ENCODE results near the gene UPK1A.

UPK1A gene

DNA sequence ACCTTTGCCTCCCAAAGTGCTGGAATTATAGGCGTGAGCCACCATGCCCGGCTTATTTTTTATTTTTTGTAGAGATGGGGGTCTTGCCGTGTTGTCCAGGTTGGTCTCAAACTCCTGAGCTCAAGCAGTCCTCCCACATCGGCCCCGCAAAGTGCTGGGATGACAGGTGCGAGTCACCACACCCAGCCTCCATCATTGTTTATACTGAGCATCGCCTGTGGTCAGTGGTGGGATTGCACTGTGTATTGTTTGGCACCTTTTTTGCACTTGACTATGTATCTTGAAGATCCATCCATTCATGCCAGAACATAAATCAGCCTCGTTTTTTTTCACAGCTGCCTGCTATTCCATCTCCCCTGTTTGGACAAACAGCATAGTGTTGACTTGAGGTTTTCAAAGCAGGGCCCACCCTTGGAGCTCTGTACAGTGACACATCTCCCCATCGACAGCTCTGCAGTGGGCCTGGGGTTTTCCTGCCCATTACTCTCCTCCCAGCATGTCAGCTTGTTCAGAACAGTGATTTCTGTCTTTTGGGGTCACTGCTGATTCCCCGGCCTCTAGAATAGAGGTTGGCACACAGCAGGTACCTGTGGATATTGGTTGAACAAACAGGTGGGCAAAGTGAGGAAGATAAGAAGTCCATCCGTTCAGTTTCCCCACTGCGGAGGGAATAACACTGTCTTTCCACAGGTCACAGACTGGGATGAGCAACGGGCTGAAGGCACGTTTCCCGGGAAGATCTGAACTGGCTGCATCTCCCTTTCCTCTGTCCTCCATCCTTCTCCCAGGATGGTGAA is 8.2 kb upstream of the UPK1A start:
- DNase-seq (ENCODE audit: low spot score): no peak
- TF ChIP-seq, protein P1, sequence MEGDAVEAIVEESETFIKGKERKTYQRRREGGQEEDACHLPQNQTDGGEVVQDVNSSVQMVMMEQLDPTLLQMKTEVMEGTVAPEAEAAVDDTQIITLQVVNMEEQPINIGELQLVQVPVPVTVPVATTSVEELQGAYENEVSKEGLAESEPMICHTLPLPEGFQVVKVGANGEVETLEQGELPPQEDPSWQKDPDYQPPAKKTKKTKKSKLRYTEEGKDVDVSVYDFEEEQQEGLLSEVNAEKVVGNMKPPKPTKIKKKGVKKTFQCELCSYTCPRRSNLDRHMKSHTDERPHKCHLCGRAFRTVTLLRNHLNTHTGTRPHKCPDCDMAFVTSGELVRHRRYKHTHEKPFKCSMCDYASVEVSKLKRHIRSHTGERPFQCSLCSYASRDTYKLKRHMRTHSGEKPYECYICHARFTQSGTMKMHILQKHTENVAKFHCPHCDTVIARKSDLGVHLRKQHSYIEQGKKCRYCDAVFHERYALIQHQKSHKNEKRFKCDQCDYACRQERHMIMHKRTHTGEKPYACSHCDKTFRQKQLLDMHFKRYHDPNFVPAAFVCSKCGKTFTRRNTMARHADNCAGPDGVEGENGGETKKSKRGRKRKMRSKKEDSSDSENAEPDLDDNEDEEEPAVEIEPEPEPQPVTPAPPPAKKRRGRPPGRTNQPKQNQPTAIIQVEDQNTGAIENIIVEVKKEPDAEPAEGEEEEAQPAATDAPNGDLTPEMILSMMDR (IDR thresholded peaks at IDR 0.05; ENCODE audit: extremely low read depth, missing control alignments): no peak

DNA sequence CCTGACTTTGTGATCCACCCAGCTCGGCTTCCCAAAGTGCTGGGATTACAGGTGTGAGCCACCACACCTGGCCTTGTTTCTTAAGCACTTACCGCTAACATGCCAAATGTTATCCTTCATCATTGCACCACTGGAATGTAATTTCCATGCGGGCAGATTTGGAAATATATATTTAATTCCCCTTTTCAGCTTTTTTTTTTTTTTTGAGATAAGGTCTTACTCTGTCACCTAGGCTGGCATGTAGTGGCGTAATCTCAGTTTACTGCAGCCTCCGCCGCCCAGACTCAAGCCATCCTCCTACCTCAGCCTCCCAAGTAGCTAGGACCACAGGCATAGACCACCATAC is 4.3 kb upstream of the UPK1A start:
- TF ChIP-seq, protein P1 (IDR thresholded peaks at IDR 0.05; ENCODE audit: extremely low read depth, missing control alignments): no peak
- DNase-seq (ENCODE audit: low spot score): no peak

DNA sequence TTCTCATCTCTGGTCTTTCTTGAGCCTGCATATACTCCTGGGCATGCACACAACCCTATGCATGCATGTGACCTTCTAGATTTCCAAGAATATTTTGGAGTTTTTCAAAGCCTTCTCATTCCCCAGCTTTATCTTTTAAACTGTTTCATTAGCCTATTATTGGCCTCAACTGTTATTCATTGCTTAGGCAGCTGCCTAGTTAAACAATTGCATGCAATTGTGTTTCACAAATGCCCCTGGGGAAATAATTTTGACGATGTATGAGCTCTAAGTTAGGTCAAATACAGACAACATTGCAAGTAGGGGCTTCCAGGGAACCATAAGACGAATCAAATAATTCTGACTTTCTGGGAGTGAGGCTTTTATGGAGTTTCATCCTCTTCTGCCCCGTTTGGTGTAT is 2.3 kb upstream of the UPK1A start:
- TF ChIP-seq, protein P1 (IDR thresholded peaks at IDR 0.05; ENCODE audit: extremely low read depth, missing control alignments): no peak
- no peak for DNase-seq (ENCODE audit: low spot score)

DNA sequence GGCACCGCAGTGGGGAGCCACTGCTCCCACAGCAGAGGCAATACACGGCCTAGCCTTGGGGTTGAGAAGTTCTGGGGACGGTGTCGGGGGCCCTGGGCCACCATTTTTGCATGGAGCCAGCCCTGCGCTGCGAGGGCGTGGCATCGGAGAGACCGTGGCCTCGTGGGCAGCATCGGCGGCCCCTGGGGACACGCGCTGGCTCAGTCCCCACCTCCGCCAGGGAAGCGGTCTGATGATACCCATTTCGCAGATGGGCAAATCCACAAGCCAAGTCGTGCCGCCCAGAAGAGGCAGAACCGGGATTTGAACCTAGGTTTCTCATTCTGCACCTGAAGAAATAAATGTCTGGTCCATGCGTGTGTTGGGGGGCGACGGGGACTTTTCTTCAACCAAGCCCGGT is 1.2 kb upstream of the UPK1A start:
- TF ChIP-seq, protein P1 (IDR thresholded peaks at IDR 0.05; ENCODE audit: extremely low read depth, missing control alignments): no peak
- DNase-seq (ENCODE audit: low spot score): no peak

DNA sequence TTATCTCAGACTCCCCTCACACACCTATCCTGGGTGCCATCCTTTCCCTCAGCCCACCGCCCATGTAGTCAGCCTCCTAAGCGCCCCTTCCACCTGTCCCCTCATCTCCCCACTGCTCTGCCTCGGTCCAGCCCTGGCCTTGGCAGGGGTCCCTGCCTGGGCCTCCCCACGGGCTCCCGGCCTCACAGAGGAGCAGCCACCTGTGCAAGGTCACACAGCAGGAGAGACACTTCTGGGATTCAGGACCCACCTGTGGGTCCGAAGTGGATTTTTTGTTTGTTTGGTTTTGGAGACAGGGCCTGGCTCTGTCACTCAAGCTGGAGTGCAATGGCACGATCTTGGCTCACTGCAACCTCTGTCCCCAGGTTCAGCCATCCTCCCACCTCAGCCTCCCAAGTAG is 713 bp upstream of the UPK1A start:
- TF ChIP-seq, protein P1 (IDR thresholded peaks at IDR 0.05; ENCODE audit: extremely low read depth, missing control alignments): no peak
- DNase-seq (ENCODE audit: low spot score): no peak

DNA sequence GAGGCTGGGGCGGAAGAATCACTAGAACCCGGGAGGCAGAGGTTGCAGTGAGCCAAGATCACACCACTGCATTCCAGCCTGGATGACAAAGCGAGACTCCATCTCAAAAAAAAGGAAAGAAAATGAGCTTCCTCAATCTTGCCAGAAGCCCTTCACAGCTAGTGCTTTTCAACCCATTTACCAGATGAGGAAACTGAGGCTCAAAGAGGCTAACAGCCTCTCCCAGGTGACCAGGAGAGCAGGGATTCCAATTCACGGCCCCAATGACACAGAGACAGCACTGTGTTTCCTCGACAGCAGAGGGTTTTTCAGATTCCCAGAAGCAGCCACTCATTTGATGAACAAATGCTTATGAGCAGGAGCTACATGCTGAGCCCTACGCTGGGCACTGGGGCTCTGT is 3.2 kb downstream of the UPK1A start:
- TF ChIP-seq, protein P1 (IDR thresholded peaks at IDR 0.05; ENCODE audit: extremely low read depth, missing control alignments): no peak

DNA sequence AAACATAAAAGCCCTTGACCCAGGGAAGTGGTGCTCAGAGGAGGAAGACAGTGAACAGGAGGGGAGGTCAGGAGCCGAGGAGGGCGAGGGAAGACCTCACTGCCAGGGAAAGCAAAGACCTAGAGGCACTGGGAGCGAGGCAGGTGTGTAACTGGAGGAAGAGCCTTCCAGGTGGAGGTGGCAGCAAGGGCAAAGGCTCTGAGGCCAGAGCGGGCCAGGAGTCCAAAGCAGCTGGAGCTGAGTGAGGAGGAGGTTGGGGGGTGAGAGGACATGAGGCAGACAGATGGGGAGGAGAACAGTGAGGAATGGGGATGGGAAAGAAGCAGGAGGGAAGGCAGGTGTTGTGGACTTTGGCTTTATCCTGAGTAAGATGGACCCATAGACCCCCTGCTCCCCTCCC is 3.7 kb downstream of the UPK1A start:
- TF ChIP-seq, protein P1 (IDR thresholded peaks at IDR 0.05; ENCODE audit: extremely low read depth, missing control alignments): no peak

More for the DNA sequence above, 3.2 kb downstream of the UPK1A start:
- no peak for DNase-seq (ENCODE audit: low spot score)

More for the DNA sequence above, 3.7 kb downstream of the UPK1A start:
- DNase-seq (ENCODE audit: low spot score): no peak

All from GM20000 (cell line).